ENCODE measurements around the gene WDR27.
"Not testable (repeated sequence)": the region's sequence is repeated elsewhere in the genome, so short reads cannot be mapped to it uniquely, and the experiment has no call there.

Gene WDR27

DNA sequence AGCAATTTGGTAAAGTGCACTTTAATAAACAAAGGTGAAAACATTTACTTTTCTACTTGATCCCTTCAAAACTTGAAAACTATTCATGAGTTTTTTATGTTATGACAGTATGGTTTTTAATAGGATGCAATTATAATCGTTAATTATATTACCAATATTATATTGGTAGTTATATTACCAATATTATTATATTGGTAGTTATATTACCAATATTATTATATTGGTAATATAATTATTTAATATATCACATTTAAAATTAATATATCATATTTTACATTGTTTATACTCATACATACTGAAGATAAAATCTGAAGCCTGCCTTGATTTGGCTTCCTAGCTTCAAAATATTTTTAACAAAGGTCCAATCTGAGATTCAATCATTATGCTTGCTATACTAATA lies 262.1 kb downstream of the WDR27 start:
- no peak overlapping the region for H3K4me3 ChIP-seq (ENCODE audit: low read depth, low read length)
- TF ChIP-seq, protein P1, sequence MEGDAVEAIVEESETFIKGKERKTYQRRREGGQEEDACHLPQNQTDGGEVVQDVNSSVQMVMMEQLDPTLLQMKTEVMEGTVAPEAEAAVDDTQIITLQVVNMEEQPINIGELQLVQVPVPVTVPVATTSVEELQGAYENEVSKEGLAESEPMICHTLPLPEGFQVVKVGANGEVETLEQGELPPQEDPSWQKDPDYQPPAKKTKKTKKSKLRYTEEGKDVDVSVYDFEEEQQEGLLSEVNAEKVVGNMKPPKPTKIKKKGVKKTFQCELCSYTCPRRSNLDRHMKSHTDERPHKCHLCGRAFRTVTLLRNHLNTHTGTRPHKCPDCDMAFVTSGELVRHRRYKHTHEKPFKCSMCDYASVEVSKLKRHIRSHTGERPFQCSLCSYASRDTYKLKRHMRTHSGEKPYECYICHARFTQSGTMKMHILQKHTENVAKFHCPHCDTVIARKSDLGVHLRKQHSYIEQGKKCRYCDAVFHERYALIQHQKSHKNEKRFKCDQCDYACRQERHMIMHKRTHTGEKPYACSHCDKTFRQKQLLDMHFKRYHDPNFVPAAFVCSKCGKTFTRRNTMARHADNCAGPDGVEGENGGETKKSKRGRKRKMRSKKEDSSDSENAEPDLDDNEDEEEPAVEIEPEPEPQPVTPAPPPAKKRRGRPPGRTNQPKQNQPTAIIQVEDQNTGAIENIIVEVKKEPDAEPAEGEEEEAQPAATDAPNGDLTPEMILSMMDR (IDR thresholded peaks at IDR 0.05; ENCODE audit: borderline replicate concordance, insufficient read depth, low read depth, low read length): no peak

DNA sequence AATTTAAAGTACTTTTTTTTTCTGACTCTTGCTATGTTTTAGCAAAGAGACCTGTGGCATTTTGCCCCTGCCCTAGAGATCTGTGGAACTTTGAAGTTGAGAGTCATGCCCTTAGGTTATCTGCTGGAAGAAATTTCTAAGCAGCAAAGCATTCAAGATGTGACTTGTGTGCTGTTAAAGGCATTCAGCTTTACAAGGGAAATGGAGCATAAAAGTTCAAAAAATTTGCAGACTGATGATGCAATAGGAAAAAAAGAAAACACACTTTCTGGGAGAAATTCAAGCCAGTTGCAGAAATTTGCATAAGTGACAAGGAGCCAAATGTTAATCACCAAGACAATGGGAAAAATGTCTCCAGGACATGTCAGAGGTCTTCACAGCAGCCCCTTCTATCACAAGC lies 267.3 kb downstream of the WDR27 start:
- not testable (repeated sequence) for H3K4me3 ChIP-seq (ENCODE audit: low read depth, low read length)

DNA sequence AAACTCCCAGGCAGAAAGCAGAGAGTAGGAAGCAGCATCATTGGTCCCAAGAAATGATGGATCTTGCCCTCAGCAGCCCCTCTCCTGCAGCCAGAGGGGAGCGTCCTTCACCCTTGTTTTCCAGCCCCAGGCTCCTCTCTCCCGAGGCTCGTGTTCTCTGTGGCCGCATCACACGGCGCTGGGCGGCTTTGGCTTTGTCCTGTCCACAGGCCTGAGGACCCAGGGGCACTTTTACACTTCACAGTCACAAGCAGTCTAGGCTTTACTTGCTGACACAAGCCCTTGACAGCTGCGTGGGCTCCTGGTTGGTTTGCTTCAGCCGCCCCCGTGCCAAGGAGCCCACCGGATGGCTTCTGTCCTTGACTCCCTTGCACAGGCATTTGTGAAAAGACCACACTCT lies 272.8 kb downstream of the WDR27 start:
- H3K4me3 ChIP-seq (ENCODE audit: low read depth, low read length): no peak overlapping the region
- TF ChIP-seq, protein P1 (IDR thresholded peaks at IDR 0.05; ENCODE audit: borderline replicate concordance, insufficient read depth, low read depth, low read length): no peak

DNA sequence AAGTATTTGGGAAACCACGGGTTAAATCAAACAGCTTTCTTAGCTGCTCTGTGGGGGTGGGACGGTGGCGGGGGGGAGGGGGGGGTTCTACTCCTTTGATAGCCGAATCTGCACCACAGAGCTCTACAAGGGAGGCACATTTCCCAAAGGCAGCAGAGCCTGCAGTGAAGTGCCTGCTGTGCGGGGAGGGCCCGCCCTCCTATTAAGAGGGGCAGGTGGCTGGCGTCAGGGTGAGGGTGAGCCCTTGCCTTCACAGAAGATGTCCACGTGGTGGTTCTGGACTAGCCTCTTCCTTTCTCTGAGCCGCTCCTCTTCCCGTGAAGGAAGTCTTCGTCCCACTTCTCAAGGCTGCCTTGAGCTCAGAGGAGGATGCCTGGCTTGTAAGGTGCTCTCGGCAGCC lies 273.3 kb downstream of the WDR27 start:
- TF ChIP-seq, protein P1 (IDR thresholded peaks at IDR 0.05; ENCODE audit: borderline replicate concordance, insufficient read depth, low read depth, low read length): no peak
- no peak overlapping the region for H3K4me3 ChIP-seq (ENCODE audit: low read depth, low read length)

DNA sequence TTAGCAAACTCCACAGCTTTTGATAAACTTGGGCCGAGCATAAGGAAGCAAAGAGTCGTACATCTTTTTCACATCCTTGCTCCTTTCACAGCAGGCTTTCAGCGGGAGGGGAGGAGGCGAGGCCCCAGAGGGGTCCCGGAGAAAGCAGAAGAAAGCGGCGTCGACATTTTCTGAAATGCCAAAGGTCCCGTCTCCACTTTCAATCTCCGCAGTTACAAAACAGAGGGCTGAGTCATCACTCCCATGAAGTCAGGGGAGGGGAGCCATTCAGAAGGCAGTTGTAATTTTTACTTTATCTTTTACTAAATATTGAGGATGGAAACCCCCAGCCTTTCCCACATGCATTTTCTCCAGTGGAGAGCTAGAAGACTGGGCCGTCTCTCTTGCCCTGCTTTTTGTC lies 274.0 kb downstream of the WDR27 start:
- no peak overlapping the region for H3K4me3 ChIP-seq (ENCODE audit: low read depth, low read length)
- TF ChIP-seq, protein P1 (IDR thresholded peaks at IDR 0.05; ENCODE audit: borderline replicate concordance, insufficient read depth, low read depth, low read length): no peak

DNA sequence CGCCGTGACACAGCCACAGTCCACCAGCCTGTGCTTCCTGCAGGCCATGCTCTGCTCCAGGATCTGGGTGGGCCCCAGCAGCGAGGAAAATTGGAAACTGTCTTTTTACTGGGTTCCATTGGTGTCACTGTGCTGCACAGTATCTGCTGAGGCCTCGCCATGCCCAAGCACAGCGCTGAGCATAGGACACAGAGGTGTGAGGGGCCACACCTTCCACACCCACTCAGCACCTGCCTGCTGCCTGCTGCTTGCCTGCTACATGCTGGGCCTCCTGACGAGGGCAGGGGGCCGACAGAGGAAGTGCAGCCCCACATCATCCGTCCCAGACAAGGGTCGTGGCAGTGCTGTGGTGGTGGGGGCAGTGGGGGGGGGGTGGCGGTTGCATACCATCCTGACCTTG lies 275.2 kb downstream of the WDR27 start:
- TF ChIP-seq, protein P1 (IDR thresholded peaks at IDR 0.05; ENCODE audit: borderline replicate concordance, insufficient read depth, low read depth, low read length): no peak
- H3K4me3 ChIP-seq (ENCODE audit: low read depth, low read length): no peak overlapping the region

DNA sequence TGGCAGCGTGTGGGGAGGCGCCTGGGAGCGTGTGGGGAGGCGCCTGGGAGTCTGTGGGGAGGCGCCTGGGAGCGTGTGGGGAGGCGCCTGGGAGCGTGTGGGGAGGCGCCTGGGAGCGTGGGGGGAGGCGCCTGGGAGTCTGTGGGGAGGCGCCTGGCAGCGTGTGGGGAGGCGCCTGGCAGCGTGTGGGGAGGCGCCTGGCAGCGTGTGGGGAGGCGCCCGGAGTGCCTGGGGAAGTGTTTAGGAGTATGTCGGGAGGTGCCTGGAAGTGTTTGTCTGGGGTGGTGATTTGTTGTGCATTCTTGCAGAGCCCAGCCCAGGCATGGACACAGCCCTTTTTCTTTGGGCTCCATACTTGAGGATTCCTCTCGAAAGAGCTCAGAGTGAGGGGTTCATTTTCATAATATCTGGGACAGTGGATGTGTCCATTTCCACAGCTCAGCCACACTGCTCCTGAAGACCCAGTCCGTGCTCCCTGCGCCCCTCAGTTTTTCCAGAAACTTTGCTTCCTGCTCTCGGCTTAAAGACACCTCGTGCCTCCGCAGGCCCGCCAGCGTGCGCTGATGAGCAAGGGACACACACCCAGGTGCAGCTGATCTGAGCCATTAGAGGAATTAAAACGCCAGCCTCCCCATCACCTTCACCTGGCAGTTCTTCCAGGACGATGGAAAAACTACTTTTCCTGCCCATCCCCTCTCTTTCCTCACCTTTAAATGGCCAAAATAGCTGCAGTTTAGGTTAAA lies 276.0 kb downstream of the WDR27 start:
- H3K4me3 ChIP-seq (ENCODE audit: low read depth, low read length): no peak overlapping the region
- TF ChIP-seq, protein P1 (IDR thresholded peaks at IDR 0.05; ENCODE audit: borderline replicate concordance, insufficient read depth, low read depth, low read length): no peak

Data from GM12875 (cell line).